ENCODE results near the gene MDFI.

DNA sequence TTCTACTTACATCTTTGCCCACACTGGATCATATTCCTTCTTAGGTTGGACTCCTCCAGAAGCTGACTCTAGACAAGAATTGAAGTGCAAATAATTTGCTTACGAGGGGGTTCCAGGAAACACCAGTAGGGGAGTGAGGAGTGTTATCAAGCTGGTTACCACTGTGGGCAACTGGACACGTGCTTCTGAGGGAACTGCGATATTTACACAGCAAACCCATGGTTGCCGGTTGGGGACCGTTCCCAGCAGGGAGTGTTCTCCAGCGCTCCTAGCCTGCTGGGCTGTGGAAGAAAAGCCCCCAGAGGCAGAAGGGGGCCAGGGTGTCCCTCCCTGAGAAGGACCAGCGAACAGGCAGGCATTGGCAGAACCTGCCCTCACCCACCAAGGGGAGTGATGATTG, 21.7 kb downstream of the MDFI start:
- no peak for TF ChIP-seq POLR2AphosphoS5 (IDR thresholded peaks at IDR 0.05; ENCODE audit: borderline replicate concordance, low read depth, low read length)
- TF ChIP-seq EZH2 (IDR thresholded peaks at IDR 0.05) = no peak
- no peak for TF ChIP-seq FOXP2 (optimal IDR thresholded peaks at IDR 0.05; ENCODE audit: control extremely low read depth, extremely low read length, insufficient read depth)
